ENCODE results near the gene MFN1.

The MFN1 gene

GRCh38 chr3:179416681-179417080, 69.2 kb downstream of the MFN1 start:
- peaks cover 2% of the 10 kb centered on the region for H3K4me1 ChIP-seq (ENCODE audit: control insufficient read depth, insufficient read depth, low read length)
- H3K27me3 ChIP-seq (ENCODE audit: control insufficient read depth, insufficient read depth, low read length), result no peaks in the 10 kb centered on the region
- H3K4me3 ChIP-seq (ENCODE audit: low read length), result no peak overlapping the region
- peaks cover 2% of the 10 kb centered on the region for H3K36me3 ChIP-seq (ENCODE audit: control insufficient read depth, insufficient read depth, low read length)
- no peak overlapping the region for H3K27ac ChIP-seq (ENCODE audit: low read depth, low read length)
- no peak overlapping the region for H3K9ac ChIP-seq (ENCODE audit: low read length)

DNA sequence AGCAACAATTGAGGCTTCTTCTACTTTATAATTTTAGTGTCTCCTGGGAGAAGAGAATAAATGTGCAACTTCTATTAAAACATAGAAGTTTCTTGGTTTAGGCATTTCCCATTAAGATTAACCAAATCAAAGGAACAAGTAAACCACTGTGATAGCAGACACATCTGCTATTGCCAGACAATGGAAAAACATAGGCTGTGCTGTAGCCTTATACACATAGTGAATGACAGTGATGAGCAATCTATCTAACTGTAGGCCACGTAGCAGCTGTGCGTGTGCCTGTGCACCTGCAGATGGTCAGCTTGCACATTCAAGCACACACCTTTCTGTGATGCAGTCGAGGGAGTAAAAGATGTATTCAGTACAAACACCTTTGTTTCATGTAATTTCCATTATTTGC, 71.1 kb downstream of the MFN1 start:
- H3K4me3 ChIP-seq (ENCODE audit: low read length), result no peak overlapping the region
- peaks cover 2% of the 10 kb centered on the region for H3K36me3 ChIP-seq (ENCODE audit: control insufficient read depth, insufficient read depth, low read length)
- H3K9ac ChIP-seq (ENCODE audit: low read length), result no peak overlapping the region
- peaks cover 3% of the 10 kb centered on the region for H3K4me1 ChIP-seq (ENCODE audit: control insufficient read depth, insufficient read depth, low read length)
- no peak overlapping the region for H3K27ac ChIP-seq (ENCODE audit: low read depth, low read length)
- H3K27me3 ChIP-seq (ENCODE audit: control insufficient read depth, insufficient read depth, low read length), result no peaks in the 10 kb centered on the region

DNA sequence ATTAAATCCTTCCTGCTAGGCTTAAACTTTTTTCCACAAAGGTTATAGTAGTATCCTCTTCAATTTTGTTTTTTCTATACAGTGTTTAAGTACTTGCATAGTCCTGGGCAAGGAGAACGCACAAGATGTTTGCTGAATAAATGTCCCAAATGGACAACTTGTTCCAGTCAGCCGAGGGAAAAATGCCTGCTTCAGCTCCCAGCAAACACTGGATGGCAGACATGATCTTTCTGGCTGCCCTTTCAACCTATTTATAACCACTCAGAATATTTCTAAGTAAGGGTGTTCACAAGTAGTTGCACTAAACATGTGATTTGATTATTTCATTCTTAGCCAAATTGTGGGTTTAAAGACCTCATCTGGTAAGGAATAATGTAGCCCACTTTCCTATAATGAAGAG, 74.0 kb downstream of the MFN1 start:
- Histone ChIP-seq H3K27me3 (ENCODE audit: control insufficient read depth, insufficient read depth, low read length) (no peaks in the 10 kb centered on the region), H3K36me3 (ENCODE audit: control insufficient read depth, insufficient read depth, low read length) (peaks cover 2% of the 10 kb centered on the region)

GRCh38 chr3:179425075-179425474, 77.6 kb downstream of the MFN1 start:
- Histone ChIP-seq H3K9ac (ENCODE audit: low read length) (no peak overlapping the region), H3K4me1 (ENCODE audit: control insufficient read depth, insufficient read depth, low read length) (peaks cover 3% of the 10 kb centered on the region), H3K4me3 (ENCODE audit: low read length) (no peak overlapping the region), H3K36me3 (ENCODE audit: control insufficient read depth, insufficient read depth, low read length) (no peaks in the 10 kb centered on the region), H3K27me3 (ENCODE audit: control insufficient read depth, insufficient read depth, low read length) (no peaks in the 10 kb centered on the region), H3K27ac (ENCODE audit: low read depth, low read length) (no peak overlapping the region)

More for the DNA sequence above, 74.0 kb downstream of the MFN1 start:
- H3K4me3 ChIP-seq (ENCODE audit: low read length), result no peak overlapping the region
- H3K9ac ChIP-seq (ENCODE audit: low read length), result no peak overlapping the region
- H3K4me1 ChIP-seq (ENCODE audit: control insufficient read depth, insufficient read depth, low read length), result peaks cover 3% of the 10 kb centered on the region
- no peak overlapping the region for H3K27ac ChIP-seq (ENCODE audit: low read depth, low read length)

DNA sequence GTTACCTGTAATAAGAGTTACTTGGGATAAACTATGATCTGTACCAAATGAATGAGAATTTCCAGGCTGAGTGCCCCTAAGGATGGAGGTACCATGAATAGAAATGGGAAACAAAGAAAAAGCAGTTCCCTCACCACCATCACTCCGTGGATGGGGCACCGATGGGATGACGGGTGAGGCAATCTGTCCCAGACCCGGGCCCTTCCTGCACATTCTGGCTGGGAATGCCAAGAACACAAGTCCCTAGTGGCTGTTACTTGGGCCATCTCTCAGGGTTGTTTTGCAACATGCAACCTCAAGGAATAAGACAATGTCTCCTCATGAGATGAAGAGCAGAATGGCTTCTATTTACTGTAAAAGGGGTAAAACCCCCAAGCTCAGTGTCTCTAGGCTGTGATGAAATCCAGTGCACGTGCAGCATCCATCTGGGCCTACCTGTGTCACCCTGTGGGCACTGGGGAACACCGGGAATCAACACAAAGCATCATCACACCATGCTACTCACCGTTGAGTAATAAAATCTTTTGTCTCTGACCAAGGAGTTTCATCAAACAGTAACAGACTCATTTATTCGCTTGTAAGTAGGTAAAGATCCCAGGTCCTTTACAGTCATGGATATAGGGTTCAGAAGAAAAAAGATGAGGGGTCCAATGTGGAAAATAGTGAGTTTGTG, 81.5 kb downstream of the MFN1 start:
- H3K4me3 ChIP-seq (ENCODE audit: low read length), result no peak overlapping the region
- H3K36me3 ChIP-seq (ENCODE audit: control insufficient read depth, insufficient read depth, low read length), result no peaks in the 10 kb centered on the region
- no peak overlapping the region for H3K27ac ChIP-seq (ENCODE audit: low read depth, low read length)
- no peak overlapping the region for H3K9ac ChIP-seq (ENCODE audit: low read length)
- H3K4me1 ChIP-seq (ENCODE audit: control insufficient read depth, insufficient read depth, low read length), result no peaks in the 10 kb centered on the region
- H3K27me3 ChIP-seq (ENCODE audit: control insufficient read depth, insufficient read depth, low read length), result no peaks in the 10 kb centered on the region

- Histone ChIP-seq H3K9ac (ENCODE audit: low read length) (no peak overlapping the region), H3K4me3 (ENCODE audit: low read length) (no peak overlapping the region), H3K36me3 (ENCODE audit: control insufficient read depth, insufficient read depth, low read length) (no peaks in the 10 kb centered on the region), H3K4me1 (ENCODE audit: control insufficient read depth, insufficient read depth, low read length) (no peaks in the 10 kb centered on the region), H3K27me3 (ENCODE audit: control insufficient read depth, insufficient read depth, low read length) (no peaks in the 10 kb centered on the region), H3K27ac (ENCODE audit: low read depth, low read length) (no peak overlapping the region)
Measured at GRCh38 chr3:179430277-179430870, 82.9 kb downstream of the MFN1 start.

DNA sequence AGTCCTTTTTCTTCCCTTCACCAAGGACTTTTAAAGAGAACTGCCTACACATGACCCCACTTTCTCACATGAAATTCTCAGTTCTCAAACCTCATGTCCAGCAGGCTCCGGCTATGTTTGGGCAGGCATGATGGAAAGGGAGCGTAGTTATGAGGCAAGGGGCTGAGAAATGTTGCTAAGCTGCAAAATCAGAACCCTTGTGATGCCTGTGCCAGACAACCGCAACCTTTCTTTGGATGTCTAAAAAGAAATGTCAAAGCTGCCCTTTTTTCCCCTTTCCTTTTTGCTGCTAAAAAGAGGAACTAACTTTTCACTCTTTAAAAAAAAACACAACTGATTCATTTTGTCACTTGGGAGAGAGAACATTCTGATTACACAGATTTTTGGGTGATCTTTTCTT, 84.5 kb downstream of the MFN1 start:
- H3K4me1 ChIP-seq (ENCODE audit: control insufficient read depth, insufficient read depth, low read length), result no peaks in the 10 kb centered on the region
- no peak overlapping the region for H3K9ac ChIP-seq (ENCODE audit: low read length)
- no peaks in the 10 kb centered on the region for H3K27me3 ChIP-seq (ENCODE audit: control insufficient read depth, insufficient read depth, low read length)
- no peak overlapping the region for H3K4me3 ChIP-seq (ENCODE audit: low read length)
- no peaks in the 10 kb centered on the region for H3K36me3 ChIP-seq (ENCODE audit: control insufficient read depth, insufficient read depth, low read length)
- no peak overlapping the region for H3K27ac ChIP-seq (ENCODE audit: low read depth, low read length)

DNA sequence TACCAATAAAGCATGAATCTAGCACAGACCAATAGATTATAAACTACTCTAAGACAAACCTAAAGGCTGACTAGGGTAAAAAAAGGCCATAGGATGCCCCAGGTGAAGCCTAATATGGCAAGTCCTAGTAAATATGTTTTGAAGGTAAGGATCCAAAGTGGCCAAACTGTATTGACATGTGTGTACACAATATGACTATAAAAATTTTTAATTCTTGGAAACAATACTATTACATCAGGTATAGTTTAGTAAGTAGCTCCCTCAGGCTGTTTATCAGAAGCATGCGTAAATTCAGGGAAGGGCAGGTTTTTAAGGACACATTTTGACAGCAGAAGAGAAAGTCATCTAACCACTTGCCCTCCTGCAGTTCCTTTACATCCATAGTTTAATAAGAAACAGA, 84.9 kb downstream of the MFN1 start:
- H3K4me3 ChIP-seq (ENCODE audit: low read length), result no peak overlapping the region
- no peaks in the 10 kb centered on the region for H3K4me1 ChIP-seq (ENCODE audit: control insufficient read depth, insufficient read depth, low read length)
- H3K36me3 ChIP-seq (ENCODE audit: control insufficient read depth, insufficient read depth, low read length), result no peaks in the 10 kb centered on the region
- no peak overlapping the region for H3K27ac ChIP-seq (ENCODE audit: low read depth, low read length)
- no peaks in the 10 kb centered on the region for H3K27me3 ChIP-seq (ENCODE audit: control insufficient read depth, insufficient read depth, low read length)
- H3K9ac ChIP-seq (ENCODE audit: low read length), result no peak overlapping the region

DNA sequence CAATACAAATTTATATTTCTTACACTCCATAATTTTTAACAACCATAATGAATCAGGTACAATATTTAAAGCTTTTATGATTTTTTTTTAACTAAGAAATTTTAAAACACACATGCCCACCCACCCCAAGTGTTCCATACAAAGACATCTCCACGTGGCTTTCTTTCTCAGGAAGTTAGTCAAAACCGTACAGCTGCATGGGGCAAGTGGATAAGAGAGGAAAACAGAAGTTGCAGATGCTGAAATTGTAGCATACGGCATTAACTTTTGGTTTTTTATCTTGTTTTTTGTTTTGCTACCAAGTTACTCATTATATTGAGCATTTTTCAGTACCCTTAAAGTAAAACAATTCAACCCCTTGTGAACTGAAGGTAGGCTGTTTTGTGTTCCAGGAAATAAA, 89.0 kb downstream of the MFN1 start:
- H3K27me3 ChIP-seq (ENCODE audit: control insufficient read depth, insufficient read depth, low read length), result no peaks in the 10 kb centered on the region
- no peak overlapping the region for H3K4me3 ChIP-seq (ENCODE audit: low read length)
- no peaks in the 10 kb centered on the region for H3K4me1 ChIP-seq (ENCODE audit: control insufficient read depth, insufficient read depth, low read length)
- H3K36me3 ChIP-seq (ENCODE audit: control insufficient read depth, insufficient read depth, low read length), result no peaks in the 10 kb centered on the region
- no peak overlapping the region for H3K27ac ChIP-seq (ENCODE audit: low read depth, low read length)
- H3K9ac ChIP-seq (ENCODE audit: low read length), result no peak overlapping the region

GRCh38 chr3:179438841-179439240, 91.3 kb downstream of the MFN1 start:
- no peak overlapping the region for H3K27ac ChIP-seq (ENCODE audit: low read depth, low read length)
- H3K27me3 ChIP-seq (ENCODE audit: control insufficient read depth, insufficient read depth, low read length), result no peaks in the 10 kb centered on the region
- H3K4me3 ChIP-seq (ENCODE audit: low read length), result no peak overlapping the region
- H3K4me1 ChIP-seq (ENCODE audit: control insufficient read depth, insufficient read depth, low read length), result no peaks in the 10 kb centered on the region
- H3K36me3 ChIP-seq (ENCODE audit: control insufficient read depth, insufficient read depth, low read length), result no peaks in the 10 kb centered on the region
- no peak overlapping the region for H3K9ac ChIP-seq (ENCODE audit: low read length)
